HG03159 (cell line): ENCODE data around the gene FMNL3.

Experiments
- ATAC-seq: cut with Tn5 transposase; IDR thresholded peaks from one replicate; pipeline ENCODE4 v1.9.1; 2021; ENCODE audit warnings: mild to moderate bottlenecking, moderate library complexity; ENCODE audit not compliant: unreplicated experiment

FMNL3 gene

DNA sequence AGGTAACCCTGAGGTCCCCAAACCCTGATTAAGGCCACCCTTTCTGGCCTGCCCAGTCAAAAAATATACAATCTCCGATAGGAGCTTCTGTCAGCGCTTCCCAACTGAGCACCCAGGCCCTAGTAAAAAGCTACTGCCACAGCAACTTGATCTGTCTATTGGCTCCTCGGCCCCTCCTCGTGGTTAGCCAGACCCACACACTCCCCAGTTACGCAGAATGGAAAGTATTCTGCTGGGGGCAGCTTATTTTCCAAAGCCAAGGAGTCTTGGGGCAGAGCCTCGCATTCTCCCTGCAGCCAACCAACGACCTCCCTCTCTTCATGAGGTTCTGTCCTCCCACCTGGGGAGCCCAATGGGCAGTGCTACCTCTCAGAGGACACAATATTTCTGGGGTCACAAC is 32.1 kb downstream of the FMNL3 start:
- no peak for ATAC-seq

DNA sequence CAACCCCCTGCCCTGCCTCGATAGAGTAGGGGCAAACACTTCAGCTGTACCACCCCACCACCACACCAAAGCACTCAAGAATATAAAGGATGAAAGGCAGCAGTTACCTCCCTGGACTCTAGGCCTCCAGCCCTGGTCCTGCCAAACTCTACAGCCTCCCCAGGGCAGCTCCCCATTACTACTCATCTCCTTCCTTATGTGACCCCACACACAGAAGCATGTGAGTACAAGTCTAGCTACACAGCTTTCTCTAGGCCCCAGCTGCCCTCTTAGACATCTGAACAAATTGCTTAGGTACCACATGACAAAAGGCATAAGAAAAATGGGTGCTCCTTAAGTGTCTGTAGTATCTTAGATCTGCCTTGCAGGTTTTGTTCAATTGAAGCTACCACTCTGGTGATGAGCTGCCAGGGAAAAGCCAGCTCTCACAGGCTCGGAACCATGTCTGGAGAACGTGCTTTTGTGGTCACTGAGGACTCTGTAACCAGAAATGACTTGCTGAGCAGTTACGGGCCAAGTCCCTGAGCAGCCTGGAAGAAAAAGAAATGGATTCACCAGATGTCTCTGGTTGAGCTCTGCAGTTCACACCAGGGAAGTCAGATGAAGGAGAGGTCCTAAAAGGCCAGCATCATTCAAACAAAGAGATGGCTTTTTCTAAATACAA is 32.8 kb downstream of the FMNL3 start:
- ATAC-seq = no peak

DNA sequence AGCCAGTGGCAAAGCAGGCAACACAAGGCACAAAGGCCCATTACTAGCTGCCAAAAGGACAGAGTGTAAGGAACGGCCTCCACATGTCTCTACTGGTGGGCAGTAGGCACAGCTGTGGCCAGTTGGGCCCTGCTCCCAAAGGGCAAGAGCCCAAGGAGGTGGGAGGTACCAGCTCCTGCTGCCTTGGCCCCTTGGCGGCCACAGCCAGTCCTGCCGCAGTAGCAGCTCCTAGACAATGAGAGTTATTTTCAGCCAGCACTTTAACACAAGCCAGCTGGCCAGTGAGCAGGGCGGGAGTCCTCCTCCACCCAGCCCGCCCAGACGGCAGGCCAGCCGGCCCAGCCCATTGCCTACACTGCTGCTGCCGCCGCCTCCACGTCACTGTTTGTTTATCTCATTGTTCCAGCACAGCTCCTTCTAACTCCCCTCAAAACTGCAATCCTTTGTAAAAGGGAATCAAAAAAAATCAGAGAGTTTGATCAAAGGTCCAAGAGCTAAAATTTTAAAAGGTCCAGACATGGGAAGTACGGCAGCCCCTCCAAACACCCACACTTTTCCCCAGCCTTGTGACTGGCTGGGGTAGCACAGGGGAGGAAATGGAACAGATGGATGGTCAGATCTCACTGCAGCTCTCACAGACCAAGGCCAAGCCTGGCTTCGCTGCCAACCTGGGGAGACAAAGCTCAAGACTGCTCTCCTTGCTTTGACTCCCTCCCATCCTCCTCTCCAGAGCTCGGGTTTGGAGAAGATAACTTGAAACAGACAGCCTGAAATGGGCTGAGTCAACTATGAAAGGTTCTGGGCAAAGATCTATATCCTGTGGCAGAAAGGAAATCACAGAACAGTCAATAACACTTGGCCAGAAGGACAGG is 33.5 kb downstream of the FMNL3 start:
- no peak for ATAC-seq

DNA sequence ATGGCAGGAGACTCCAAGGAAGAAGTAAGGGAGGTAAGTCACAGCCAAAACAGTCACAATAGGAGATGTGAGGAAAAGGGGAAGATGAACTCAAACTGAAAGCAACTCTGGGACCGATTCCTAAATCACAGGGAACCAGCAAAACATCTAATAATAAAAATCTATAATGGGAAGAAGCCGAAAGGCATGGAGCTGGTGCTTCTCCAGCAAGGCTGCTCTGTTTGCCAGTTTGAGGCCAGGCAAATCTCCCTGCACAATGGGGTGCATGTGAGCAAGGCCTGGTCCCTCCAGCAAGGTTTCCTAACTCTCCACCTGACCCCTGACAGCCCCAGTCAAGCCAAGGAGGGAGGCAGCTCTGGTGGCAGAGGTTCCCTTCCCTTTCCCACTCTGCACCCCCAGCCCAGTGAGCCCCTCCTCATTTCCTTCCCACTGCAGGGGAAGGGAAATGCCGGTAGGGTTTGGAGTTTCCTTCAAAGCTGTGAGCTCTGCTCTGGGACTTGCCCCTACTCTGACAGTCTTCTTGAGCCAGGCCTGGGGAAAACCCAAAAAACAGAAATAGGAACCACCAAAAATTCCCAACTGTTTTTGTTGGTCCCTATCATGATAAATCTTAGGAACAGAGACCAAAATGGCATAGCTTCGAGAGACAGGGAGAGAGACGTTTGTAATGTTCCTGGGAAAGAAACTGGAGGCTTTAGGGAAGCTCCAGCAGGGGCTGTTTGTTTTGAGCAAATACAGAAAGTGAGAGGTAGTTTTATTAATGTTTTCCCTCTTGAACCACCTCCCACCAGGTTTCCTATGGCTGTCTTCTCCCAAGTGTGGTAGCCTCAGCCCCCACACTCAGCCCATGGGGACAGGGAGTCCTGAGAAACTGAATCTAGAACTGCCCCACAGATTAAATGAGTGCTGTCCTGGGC is 34.6 kb downstream of the FMNL3 start:
- no peak for ATAC-seq

DNA sequence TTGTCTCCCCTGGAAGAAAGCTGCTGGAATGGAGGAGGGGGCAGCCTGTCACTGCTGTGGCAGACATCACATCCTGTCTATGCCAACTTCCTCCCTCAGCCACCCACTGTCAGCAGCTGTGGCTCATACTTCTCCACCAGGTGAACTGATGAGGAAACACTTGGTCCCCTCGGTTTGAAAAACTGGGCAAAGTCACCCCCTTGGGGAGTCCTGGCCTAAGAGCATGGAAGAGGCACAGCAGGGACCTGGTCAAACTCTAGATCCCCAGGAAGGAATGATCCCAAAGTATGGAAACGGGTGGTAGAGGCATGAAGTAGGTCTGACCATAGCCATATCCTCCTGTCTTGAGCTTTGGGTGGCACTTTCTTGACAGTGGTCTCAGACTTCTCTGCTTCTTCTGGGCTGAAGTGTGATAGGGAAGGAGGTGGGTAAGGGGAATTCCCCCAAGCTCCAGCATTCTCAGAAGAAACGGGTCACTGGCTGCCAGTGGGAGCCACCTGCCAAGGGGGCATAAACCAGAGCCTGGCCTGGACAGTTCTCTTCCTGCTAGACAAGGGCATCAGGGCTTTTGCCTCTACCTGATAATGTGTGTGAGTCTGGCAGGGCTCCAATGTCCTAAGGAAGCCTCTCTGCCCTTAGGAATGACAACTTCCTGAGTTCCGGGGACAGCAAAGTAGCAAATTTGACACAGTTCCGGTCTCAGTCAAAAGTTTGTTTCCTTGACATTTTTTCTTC is 36.0 kb downstream of the FMNL3 start:
- ATAC-seq = no peak

DNA sequence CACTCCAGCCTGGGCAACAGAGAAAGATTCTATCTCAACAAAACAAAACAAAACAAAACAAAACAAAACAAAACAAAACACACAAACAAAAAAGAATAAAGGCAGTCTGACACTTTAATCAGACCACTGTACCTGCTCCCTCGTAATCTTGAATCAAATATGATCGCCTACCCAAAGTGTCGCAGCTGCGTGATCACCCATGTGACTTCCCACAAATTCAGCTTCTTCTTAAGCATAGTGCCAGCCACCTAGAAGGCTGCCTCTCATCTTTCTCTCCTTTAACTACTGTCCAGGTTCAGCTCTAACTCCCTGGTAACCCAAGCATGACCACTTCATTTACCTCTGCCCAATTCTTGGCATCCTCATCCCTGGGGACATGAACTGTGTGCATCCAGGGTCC is 37.4 kb downstream of the FMNL3 start:
- ATAC-seq = no peak

DNA sequence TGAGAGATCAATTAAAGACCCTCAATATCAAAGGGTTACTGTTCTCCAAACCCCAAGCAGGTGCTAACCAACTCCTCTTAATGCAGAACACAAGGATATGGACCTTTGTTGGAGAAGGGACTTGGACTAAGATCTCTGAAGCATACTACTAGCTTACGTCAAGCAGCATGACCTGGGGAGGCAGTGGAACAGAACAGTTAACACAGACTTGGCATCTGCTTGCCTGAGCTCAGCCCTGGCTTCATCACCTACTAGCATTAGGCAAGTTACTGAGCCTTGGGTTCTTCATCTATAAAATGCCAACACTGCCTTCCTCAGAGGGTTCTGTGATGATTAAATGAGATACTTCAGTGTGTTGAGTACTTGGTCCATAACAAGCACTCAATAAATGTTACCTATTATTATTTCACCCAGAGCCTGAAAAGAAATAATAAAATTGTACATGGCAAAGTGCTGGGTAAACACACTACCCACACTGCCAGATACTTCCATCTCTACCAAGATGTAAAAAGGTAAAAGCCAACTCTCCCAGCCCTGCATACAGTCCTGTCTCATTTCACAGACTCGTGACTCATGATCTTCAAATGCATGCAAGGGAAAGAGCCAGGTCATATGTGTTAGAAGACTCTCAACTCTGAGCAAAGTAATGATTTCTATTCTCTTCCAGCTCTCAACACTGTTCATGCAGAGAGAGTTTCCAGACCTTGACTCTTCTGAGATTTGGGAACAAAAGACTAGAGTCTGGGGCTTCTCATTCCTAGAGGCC is 39.7 kb downstream of the FMNL3 start:
- no peak for ATAC-seq

DNA sequence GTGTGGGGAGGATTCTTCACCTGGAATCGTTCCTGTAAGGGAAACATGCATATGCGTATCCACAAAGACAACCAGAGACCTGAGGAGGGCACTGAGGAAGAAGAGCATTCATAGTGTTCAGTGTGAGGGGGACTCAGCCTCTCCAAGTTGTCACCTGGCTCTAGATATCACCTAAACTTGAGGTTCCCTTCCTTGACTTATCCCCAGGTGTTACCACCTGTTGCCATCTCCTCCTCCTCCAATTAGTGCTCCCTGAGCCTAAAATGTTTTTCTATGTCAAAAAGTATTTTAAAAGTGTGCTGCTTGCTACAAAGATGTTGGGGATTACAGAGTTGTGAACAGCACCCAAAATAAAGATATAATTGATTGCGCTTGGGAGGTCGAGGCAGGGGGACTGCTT is 41.0 kb downstream of the FMNL3 start:
- ATAC-seq = no peak

DNA sequence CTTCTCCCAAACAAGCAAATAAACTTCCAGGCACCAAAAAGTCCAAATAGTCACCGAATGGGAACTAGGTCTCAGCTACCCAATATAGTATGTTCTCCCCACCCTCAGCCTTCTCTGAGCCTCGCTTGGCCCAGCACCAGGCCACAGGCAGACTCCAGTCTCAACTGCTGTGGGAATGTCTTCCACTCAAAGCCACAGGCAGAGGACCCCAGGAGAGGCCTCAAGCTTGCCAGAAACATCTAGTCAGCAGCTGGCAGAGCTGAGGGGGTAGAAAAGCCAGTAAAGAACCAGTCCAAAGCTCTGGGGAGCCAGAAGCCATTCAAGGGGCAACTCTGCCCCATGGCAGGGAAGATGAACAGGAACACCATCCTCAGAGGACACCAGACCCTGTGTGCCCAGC is 41.8 kb downstream of the FMNL3 start:
- ATAC-seq = no peak

DNA sequence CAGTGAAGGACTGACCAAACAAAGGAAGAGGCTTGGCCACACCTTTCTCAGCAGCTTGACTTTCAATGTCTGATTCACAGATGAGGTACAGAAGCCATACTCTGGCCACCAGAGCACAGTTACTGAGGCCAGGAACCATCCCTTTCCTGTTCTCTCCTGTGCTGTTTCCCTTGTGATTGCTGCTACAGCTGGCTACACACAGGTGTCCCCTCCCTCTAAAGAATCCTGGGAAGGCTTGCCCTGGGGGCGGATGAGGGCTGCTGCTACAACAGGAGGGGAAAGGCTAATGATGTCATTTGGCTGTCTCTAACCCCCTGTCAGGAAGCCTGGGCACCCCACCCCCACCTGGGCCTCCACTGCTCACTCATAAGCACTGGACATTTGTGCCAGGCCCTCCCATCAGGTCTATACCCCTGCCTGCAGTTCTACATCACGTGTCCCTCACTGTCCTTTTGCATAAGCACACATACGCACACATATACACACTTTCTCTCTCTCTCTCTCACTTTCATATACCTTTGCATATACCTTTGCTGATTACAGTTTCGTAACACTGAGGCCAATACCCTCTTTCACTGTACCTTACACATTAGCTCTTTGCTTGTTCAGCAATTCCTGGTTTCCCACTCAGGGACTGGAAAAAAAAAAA is 42.5 kb downstream of the FMNL3 start:
- peak; percentile 61 for ATAC-seq

DNA sequence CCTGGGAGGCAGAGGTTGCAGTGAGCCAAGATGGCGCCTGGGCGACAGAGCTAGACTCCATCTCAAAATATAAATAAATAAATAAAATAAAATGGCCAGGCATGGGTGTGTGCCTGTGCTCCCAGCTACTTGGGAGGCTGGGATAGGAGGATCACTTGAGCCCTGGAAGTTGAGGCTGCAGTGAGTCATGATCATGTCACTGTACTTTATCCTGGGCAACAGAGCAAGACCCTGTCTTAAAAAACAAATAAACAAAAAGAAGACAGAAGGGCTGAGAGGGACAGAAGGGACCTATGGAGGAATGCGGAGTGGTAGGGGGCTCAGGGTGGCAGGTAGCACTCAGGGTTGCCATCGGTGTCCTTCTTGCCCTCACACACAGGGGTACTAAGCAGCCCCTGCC is 43.0 kb downstream of the FMNL3 start:
- ATAC-seq = no peak

DNA sequence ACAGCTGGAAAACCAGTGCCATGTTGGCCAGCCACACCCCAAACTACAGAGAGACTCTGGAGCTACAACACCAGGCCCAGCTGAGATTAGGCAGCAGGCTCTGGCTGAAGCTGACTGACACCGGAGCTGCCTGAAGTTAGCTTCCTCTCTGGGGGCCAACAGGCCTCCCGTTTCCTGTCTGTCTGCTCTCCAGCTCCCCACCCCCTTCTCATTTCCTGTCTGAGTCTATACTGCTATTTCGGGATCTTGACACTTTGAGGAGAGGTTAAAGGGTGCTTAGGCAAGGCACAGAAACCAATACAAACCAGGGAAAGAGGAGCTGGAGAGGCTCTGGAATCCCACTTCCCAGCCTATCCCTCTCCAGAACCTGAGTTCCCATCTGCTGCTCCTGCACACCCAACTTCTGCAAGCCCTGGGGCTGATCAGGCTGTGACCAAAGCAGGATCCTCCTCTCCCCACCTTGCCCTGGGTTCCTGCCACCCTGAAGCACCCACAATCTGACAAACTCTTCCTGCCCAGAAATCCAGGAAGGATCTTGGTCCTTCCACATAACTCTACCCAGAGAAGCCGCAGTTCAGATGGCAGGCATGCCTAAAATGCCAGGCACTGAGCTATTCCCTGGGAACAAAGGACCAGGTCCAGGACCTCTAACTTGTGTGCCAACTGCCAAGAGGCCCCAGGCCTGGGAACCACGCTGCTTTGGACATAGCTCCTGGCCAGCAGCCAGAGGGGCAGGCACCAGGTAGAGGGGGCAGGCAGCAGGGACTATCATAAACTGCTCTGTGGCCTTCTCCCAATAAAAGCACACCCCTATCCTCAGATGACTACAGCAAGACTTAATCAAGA is 44.0 kb downstream of the FMNL3 start:
- peak; percentile 69 for ATAC-seq

DNA sequence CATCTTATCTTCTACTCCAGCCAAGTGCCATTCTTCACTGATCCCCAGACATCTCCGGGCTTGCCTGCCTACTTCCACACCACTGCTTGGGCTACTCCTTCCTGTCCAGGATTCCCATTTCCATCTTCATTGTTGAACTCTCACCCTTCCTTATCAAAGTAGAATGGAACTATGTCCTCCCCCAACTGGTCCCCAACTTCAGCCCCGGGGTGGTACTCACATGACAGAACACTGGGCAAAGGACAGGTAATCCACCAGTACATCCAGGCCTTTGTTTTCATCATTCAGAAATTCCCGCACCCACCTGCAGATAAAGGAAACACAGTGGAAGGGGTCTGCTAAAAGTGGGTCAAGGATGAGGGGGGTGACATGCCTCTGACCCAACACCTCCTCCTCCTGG is 45.5 kb downstream of the FMNL3 start:
- no peak for ATAC-seq

DNA sequence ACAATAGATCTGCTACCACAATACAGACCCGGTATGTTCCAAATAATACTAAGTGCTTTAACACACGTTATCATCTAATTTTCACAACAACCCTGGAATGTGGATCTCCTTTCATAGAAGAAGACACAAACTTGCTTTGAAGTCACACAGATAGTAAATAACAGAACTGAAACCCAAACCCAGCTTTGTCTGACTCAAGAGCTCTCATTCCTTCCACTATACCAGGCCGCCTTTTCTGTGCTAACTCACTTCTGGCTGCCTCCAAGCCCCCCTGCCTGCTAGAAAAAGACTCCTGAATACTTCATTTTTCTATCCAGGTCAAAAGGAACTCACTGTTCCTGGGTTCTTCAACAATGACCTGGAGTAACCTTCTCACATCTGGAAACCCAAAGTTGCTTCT is 46.0 kb downstream of the FMNL3 start:
- ATAC-seq = no peak

DNA sequence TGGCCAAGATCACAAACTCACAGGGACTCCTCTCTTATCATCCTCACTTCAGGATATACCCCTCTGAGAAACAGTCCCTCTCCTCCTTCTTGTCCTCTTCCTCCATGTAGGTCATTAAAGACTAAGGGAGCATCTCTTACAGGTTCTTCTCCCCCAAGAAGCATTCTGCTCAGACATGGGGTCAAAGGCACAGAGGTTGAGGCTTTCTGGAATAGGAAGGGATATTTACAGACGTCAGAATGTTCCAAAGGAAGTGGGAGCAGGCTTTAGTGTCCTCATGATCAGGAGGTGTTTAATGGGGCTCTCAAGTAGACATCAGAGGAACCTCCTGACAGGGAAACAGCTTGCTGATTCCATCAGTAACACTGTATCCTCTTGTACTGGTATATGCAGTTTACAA is 47.5 kb downstream of the FMNL3 start:
- ATAC-seq = no peak

DNA sequence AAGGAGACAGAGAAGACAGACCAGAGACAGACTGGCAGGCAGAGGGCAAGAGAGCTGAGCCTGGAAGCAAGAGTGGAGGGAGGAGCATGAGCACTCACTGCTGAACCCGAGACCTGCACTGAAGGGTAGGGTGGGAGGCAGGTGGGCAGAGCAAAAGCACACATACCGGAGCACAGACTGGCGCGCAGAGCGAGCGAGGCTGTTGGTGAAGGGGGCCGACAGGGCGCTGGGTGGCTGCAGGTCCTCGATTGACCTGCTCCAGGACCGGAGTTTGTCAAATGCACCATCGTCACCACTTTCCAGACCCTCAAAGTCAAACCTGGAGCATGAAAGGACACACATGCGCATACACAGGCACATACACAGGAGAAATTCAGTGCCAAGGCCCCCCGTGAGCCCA is 48.9 kb downstream of the FMNL3 start:
- ATAC-seq = no peak

DNA sequence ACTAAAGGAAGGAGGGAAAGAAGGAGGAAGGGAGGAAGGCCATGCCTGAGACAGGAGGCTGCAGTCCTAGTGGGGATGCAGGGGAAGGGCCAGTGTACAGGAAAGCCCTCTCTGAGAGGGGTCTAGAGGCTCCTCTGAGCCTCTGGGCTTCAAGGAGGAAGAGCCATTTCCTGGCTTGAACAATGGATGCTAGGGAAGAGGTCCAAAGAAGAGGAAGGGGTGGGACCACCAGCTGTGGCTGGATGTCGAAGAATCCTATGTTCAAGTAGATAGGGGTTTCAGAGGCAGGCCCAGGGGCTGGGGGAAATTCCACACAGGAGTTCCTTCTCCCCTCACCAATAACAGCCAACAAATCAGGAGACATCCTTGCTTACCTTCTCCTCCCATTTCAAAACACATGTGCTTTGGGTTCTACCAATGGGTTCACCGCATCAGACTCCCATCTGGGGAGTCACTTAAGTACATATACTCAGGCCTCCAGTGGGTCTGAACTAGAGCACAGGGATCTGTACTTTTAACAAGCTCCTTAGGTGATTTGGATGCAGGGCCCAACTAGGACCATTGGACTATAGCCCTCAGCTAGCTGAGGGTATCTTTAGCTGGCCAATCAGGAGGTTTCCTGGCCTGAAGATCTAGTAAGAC is 51.5 kb downstream of the FMNL3 start:
- no peak for ATAC-seq

DNA sequence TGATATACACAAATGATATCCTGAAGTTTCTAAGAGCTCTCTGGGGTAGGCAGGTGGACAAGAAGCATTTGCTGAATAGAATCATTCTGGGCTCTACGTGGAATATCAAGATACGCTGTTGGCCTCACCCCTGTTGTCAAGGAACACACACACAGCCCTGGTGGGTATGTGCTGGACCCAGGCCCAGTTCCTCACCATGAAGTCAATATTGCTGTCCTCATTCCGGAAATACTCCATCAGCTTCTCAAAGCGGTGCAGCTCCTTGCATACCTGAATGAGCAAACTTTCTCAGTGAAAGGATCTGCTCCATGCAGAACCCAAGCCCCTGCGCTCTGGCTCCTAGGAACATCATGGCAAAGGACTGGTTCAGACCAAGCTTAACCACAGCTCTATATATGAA is 52.5 kb downstream of the FMNL3 start:
- no peak for ATAC-seq
